Measurements from ENCODE around the gene BCAS3.

DNA sequence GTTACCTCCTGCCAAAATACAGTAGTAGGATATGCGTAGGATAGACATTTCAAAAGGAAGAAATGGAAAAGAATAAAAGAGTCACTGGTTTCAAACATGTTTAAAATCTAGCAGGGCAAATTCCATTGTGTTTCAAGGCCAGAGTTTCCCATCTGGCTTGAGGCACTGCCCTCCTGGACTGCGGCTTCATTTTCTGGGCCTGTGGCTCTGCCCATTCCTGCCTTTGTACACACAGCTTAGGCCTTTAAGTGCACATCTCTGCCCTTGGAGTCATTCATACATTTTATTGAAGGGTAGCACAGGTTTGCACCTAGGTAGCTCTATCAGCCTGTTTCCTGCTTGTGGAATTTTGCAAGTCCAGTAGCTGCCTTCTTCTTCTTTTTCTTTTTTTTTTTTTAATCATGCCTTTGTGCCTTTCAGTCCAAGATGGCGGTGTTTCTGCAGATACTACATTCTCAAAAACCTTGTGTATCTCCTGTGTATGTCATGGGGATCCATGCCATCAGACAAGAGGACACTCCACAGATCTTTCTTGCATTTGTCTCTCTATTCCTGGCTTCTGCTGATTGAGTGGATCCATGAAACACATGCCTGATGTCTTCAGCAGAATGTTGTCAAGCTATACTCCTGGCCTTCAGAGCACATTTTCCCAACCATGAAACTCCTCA, 282.9 kb downstream of the BCAS3 start:
- TF ChIP-seq, protein P1, sequence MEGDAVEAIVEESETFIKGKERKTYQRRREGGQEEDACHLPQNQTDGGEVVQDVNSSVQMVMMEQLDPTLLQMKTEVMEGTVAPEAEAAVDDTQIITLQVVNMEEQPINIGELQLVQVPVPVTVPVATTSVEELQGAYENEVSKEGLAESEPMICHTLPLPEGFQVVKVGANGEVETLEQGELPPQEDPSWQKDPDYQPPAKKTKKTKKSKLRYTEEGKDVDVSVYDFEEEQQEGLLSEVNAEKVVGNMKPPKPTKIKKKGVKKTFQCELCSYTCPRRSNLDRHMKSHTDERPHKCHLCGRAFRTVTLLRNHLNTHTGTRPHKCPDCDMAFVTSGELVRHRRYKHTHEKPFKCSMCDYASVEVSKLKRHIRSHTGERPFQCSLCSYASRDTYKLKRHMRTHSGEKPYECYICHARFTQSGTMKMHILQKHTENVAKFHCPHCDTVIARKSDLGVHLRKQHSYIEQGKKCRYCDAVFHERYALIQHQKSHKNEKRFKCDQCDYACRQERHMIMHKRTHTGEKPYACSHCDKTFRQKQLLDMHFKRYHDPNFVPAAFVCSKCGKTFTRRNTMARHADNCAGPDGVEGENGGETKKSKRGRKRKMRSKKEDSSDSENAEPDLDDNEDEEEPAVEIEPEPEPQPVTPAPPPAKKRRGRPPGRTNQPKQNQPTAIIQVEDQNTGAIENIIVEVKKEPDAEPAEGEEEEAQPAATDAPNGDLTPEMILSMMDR (IDR thresholded peaks at IDR 0.05): no peak
- no peak for TF ChIP-seq POLR2A (IDR thresholded peaks at IDR 0.05)
